Osteocyte (in vitro differentiated cells): ENCODE data around the gene SHANK1. TPM values are rescaled to one million over a fixed set of nuclear protein-coding genes. Genes with fewer than 3 reads are reported as not detected.

ENCODE experiments used
- DNase-seq: peaks from one replicate; pipeline ENCODE4 v3.0.0; 2021; ENCODE audit warnings: mixed read lengths; ENCODE audit not compliant: unreplicated experiment; ENCODE audit errors: extremely low spot score
- H3K27ac Mint-ChIP-seq: one replicate; pipeline ENCODE4 v1.8.0; 2021; ENCODE audit warnings: mild to moderate bottlenecking, mixed read lengths; ENCODE audit not compliant: unreplicated experiment
- H3K27me3 Mint-ChIP-seq: one replicate; pipeline ENCODE4 v1.8.0; 2021; ENCODE audit warnings: mixed read lengths; ENCODE audit not compliant: unreplicated experiment
- H3K36me3 Mint-ChIP-seq: one replicate; pipeline ENCODE4 v1.8.0; 2021; ENCODE audit warnings: mixed read lengths; ENCODE audit not compliant: unreplicated experiment
- H3K4me1 Mint-ChIP-seq: one replicate; pipeline ENCODE4 v1.8.0; 2021; ENCODE audit warnings: mixed read lengths; ENCODE audit not compliant: unreplicated experiment
- H3K4me3 Mint-ChIP-seq: one replicate; pipeline ENCODE4 v1.8.0; 2021; ENCODE audit warnings: mild to moderate bottlenecking, moderate library complexity, mixed read lengths; ENCODE audit not compliant: unreplicated experiment
- H3K9me3 Mint-ChIP-seq: one replicate; pipeline ENCODE4 v1.8.0; 2021; ENCODE audit warnings: mixed read lengths; ENCODE audit not compliant: unreplicated experiment
- CTCF ChIP-seq: fragments of 200-600 bp; sonication (generic); IDR thresholded peaks from 2 replicates; pipeline ENCODE4 v1.5.0; 2021; ENCODE audit warnings: antibody characterized with exemption, mild to moderate bottlenecking, moderate library complexity
- total RNA-seq: library from RNA; stranded (reverse); gene quantifications from 2 replicates; pipeline ENCODE4 v1.2.1, GENCODE V29; 2021

Gene SHANK1
- total RNA-seq, 1 donor from 2014 or later: 0.40 TPM

- H3K27me3 Mint-ChIP-seq: peaks cover 12% of the 10 kb centered on the region
Measured at GRCh38 chr19:50736338-50736737, 16.7 kb upstream of the SHANK1 start.

GRCh38 chr19:50735869-50736268 is 16.3 kb upstream of the SHANK1 start:
- Mint-ChIP-seq H3K4me3 (no peak overlapping the region), H3K4me1 (no peaks in the 10 kb centered on the region), H3K27me3 (peaks cover 12% of the 10 kb centered on the region), H3K36me3 (no peaks in the 10 kb centered on the region), H3K9me3 (no peaks in the 10 kb centered on the region), H3K27ac (no peak overlapping the region)
- TF ChIP-seq CTCF: no peak
- DNase-seq: no peak

More at GRCh38 chr19:50736338-50736737, 16.7 kb upstream of the SHANK1 start:
- TF ChIP-seq CTCF: no peak
- Mint-ChIP-seq H3K4me3 (no peak overlapping the region), H3K27ac (no peak overlapping the region), H3K9me3 (no peaks in the 10 kb centered on the region), H3K4me1 (no peaks in the 10 kb centered on the region), H3K36me3 (no peaks in the 10 kb centered on the region)
- DNase-seq: no peak

GRCh38 chr19:50729894-50730293 is 10.3 kb upstream of the SHANK1 start:
- no peaks in the 10 kb centered on the region for H3K9me3 Mint-ChIP-seq
- H3K4me1 Mint-ChIP-seq: peaks cover 7% of the 10 kb centered on the region
- H3K27ac Mint-ChIP-seq: no peak overlapping the region
- TF ChIP-seq CTCF: no peak
- no peaks in the 10 kb centered on the region for H3K36me3 Mint-ChIP-seq
- no peak for DNase-seq
- peaks cover 8% of the 10 kb centered on the region for H3K27me3 Mint-ChIP-seq
- no peak overlapping the region for H3K4me3 Mint-ChIP-seq

GRCh38 chr19:50728084-50728737 is 8.6 kb upstream of the SHANK1 start:
- DNase-seq: no peak
- Mint-ChIP-seq H3K27me3 (peaks cover 8% of the 10 kb centered on the region), H3K4me3 (no peak overlapping the region), H3K4me1 (peaks cover 11% of the 10 kb centered on the region), H3K9me3 (no peaks in the 10 kb centered on the region), H3K36me3 (no peaks in the 10 kb centered on the region), H3K27ac (no peak overlapping the region)
- no peak for TF ChIP-seq CTCF

- H3K4me1 Mint-ChIP-seq: peaks cover 15% of the 10 kb centered on the region
- peaks cover 9% of the 10 kb centered on the region for H3K27me3 Mint-ChIP-seq
- no peak for DNase-seq
- TF ChIP-seq CTCF: no peak
- no peak overlapping the region for H3K27ac Mint-ChIP-seq
- H3K36me3 Mint-ChIP-seq: no peaks in the 10 kb centered on the region
- H3K9me3 Mint-ChIP-seq: no peaks in the 10 kb centered on the region
- peak overlapping the region; percentile 88 for H3K4me3 Mint-ChIP-seq
Measured at GRCh38 chr19:50725911-50726230, 6.3 kb upstream of the SHANK1 start.
